Ascending aorta (tissue), 2 donors: ENCODE measurements around the gene SNTB2. TPM values are rescaled to one million over a fixed set of nuclear protein-coding genes. Genes with fewer than 3 reads are reported as not detected.
"Not testable (repeated sequence)": the region's sequence is repeated elsewhere in the genome, so short reads cannot be mapped to it uniquely, and the experiment has no call there.

Source experiments
- DNase-seq, 2 donors: peaks; one replicate each; pipeline ENCODE4 v3.0.0-alpha.2; 2019; ENCODE audit warnings: low spot score in 2 of 2
- H3K27ac ChIP-seq, 2 donors: fragments of 200-600 bp; sonication (generic); one replicate each; pipeline ENCODE4 v1.5.1; 2016 to 2017; ENCODE audit warnings: mild to moderate bottlenecking in 1 of 2
- H3K27me3 ChIP-seq: fragments of 200-600 bp; sonication (generic); one replicate; pipeline ENCODE4 v1.5.1; 2017
- H3K36me3 ChIP-seq, 2 donors: fragments of 200-600 bp; sonication (generic); one replicate each; pipeline ENCODE4 v1.5.1; 2016
- H3K4me1 ChIP-seq, 2 donors: fragments of 200-600 bp; sonication (generic); one replicate each; pipeline ENCODE4 v1.5.1; 2016 to 2017; ENCODE audit warnings: mild to moderate bottlenecking in 1 of 2
- H3K4me3 ChIP-seq, 2 donors: fragments of 200-600 bp; sonication (generic); one replicate each; pipeline ENCODE4 v1.5.1; 2016 to 2017; ENCODE audit warnings: mild to moderate bottlenecking in 1 of 2
- H3K9me3 ChIP-seq, 2 donors: fragments of 200-600 bp; sonication (generic); one replicate each; pipeline ENCODE4 v1.5.1; 2016
- intact Hi-C: fragments of 100-400 bp; cut with DNase I; formaldehyde crosslinking; loops from one replicate; pipeline ENCODE4 v1.15.1; 2023
- total RNA-seq: library from RNA; depleted of rRNA; stranded (reverse); fragments of >200 nt; gene quantifications from one replicate; pipeline ENCODE4 v1.1.0, GENCODE V29; 2016
- TF ChIP-seq, protein P1 (sequence below), 3 experiments: fragments of 200-600 bp in 2 of 3; fragments of 450-650 bp in 1 of 3; sonication (generic) in 2 of 3; IDR thresholded peaks; one replicate each; pipeline ENCODE4 v1.5.1; 2016 to 2019; ENCODE audit warnings: antibody characterized with exemption in 3 of 3, mild to moderate bottlenecking in 1 of 3, moderate library complexity in 1 of 3

SNTB2 gene
- total RNA-seq, 1 donor from 2014 or later = 19.7 TPM

DNA sequence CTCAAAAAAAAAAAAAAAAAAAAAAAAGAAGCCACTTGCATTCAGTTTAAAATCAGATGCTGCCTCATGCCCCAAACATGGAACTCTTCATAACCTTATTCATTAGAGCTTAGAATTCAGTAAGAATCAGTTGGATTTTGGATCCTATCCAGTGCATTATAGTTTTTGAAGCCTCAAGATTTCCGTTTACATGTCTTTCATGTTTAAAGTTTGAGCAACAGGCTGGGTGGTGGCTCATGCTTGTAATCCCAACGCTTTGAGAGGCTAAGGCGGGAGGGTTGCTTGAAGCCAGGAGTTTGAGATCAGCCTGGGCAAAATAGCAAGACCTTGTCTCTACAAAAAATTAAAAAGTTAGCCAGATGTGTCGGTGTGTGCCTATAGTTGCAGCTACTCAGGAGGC lies 55.0 kb downstream of the SNTB2 start:
- TF ChIP-seq, protein P1, sequence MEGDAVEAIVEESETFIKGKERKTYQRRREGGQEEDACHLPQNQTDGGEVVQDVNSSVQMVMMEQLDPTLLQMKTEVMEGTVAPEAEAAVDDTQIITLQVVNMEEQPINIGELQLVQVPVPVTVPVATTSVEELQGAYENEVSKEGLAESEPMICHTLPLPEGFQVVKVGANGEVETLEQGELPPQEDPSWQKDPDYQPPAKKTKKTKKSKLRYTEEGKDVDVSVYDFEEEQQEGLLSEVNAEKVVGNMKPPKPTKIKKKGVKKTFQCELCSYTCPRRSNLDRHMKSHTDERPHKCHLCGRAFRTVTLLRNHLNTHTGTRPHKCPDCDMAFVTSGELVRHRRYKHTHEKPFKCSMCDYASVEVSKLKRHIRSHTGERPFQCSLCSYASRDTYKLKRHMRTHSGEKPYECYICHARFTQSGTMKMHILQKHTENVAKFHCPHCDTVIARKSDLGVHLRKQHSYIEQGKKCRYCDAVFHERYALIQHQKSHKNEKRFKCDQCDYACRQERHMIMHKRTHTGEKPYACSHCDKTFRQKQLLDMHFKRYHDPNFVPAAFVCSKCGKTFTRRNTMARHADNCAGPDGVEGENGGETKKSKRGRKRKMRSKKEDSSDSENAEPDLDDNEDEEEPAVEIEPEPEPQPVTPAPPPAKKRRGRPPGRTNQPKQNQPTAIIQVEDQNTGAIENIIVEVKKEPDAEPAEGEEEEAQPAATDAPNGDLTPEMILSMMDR (IDR thresholded peaks at IDR 0.05) = no peak
- no peak for DNase-seq
- intact Hi-C loops = no loop called here
- Histone ChIP-seq H3K4me1 (peaks cover 0 to 3% of the 10 kb centered on the region in 2 donors), H3K27me3 (no peaks in the 10 kb centered on the region), H3K27ac (no peak overlapping the region), H3K9me3 (no peaks in the 10 kb centered on the region), H3K36me3 (peaks cover 0 to 10% of the 10 kb centered on the region in 2 donors), H3K4me3 (no peak overlapping the region)

DNA sequence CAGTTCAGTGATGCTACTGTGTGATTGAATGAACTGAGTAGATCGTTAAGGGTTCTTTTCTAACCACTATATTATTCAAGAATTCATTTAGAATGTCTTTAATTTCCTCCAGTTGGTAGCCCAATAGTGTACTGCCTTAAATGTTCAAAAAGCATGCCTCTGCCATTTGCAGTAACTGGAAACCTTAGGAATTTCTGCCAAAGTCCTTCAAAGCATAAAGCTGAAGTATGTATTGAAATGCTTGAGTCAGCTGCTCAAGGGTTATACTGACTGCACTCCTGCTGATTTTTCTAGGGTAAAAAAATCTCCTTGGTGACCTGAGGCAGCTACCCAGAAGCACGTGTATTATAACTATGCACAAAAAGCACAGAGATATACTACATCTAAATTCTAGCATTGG lies 56.5 kb downstream of the SNTB2 start:
- no peak overlapping the region for H3K27ac ChIP-seq
- peaks cover 3 to 25% of the 10 kb centered on the region in 2 donors for H3K36me3 ChIP-seq
- no peaks in the 10 kb centered on the region for H3K4me1 ChIP-seq
- DNase-seq = no peak
- no peaks in the 10 kb centered on the region for H3K9me3 ChIP-seq
- H3K4me3 ChIP-seq = no peak overlapping the region
- no peaks in the 10 kb centered on the region for H3K27me3 ChIP-seq
- intact Hi-C loops = no loop called here
- TF ChIP-seq, protein P1 (IDR thresholded peaks at IDR 0.05) = no peak

DNA sequence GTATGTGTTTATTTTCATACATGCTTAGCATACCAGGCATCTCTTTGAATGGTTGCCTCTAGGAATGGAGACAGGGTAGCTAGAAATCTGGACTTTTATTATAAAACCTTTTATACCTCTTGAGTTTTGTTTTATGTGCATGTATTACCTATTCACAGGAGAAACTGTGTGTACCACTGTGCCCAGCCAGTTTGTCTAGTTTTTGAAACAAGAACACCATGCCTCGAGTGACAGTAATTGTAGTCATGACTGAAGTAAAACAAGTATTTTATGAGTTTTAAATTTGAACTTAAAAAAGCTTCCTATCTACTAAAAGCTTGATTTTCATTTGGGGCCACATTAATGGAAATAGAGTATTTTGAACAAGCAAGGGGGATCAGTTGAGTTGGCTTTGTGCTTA lies 57.4 kb downstream of the SNTB2 start:
- TF ChIP-seq, protein P1 (IDR thresholded peaks at IDR 0.05) = no peak
- H3K4me3 ChIP-seq = no peak overlapping the region
- H3K4me1 ChIP-seq = no peaks in the 10 kb centered on the region
- no peaks in the 10 kb centered on the region for H3K9me3 ChIP-seq
- DNase-seq = no peak
- H3K27ac ChIP-seq = no peak overlapping the region
- intact Hi-C loops = no loop called here
- no peaks in the 10 kb centered on the region for H3K27me3 ChIP-seq
- H3K36me3 ChIP-seq = peaks cover 3 to 27% of the 10 kb centered on the region in 2 donors

DNA sequence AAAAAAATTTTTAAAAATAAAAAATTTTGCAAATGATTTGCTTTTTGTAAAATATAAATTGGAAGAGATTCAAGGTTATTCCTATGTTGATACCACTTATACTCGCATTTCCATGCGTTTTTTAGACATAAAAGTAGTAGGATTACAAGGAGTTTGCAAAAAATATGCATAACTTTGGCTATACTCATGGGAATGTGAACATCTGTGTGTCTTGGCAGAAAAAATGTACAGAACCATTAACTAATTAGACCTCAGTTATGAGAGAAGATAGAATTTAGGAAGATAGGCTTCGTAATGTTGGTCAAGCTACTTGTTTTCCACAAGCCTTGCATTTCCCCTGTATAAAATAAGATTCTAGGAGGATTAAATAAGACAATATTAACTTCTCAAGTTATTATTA lies 63.1 kb downstream of the SNTB2 start:
- Histone ChIP-seq H3K4me3 (no peak overlapping the region), H3K4me1 (no peaks in the 10 kb centered on the region), H3K9me3 (no peaks in the 10 kb centered on the region), H3K27me3 (no peaks in the 10 kb centered on the region), H3K36me3 (peaks cover 3 to 25% of the 10 kb centered on the region in 2 donors), H3K27ac (no peak overlapping the region)
- intact Hi-C loops = no loop called here
- TF ChIP-seq, protein P1 (IDR thresholded peaks at IDR 0.05) = no peak
- no peak for DNase-seq

DNA sequence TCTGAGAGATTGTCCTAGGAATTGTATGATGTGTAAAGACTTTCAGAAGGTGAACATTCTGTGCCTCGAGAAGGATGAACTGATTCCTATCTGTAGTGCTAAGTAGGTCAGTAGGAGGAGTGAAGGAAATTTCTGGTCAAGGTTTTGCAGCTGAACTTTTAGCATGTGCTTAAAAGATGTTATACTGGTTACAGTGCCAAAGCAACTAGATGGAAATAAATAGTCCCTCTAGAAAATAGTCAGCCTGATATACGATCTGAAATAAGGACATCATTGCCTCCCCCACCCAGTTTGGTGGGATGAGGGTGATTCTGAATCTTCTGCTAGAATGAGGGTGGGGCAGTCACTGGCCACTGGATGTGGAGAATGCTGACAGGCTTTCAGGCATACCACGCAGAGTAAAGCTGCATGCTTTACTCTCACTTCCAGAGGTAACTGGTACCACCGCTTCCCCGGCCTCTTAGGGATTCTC lies 66.9 kb downstream of the SNTB2 start:
- intact Hi-C loops = no loop called here
- TF ChIP-seq, protein P1 (IDR thresholded peaks at IDR 0.05) = no peak
- no peak for DNase-seq
- H3K4me1 ChIP-seq = no peaks in the 10 kb centered on the region
- H3K9me3 ChIP-seq = no peaks in the 10 kb centered on the region
- no peaks in the 10 kb centered on the region for H3K27me3 ChIP-seq
- no peak overlapping the region for H3K27ac ChIP-seq
- H3K36me3 ChIP-seq = no peaks in the 10 kb centered on the region
- no peak overlapping the region for H3K4me3 ChIP-seq

DNA sequence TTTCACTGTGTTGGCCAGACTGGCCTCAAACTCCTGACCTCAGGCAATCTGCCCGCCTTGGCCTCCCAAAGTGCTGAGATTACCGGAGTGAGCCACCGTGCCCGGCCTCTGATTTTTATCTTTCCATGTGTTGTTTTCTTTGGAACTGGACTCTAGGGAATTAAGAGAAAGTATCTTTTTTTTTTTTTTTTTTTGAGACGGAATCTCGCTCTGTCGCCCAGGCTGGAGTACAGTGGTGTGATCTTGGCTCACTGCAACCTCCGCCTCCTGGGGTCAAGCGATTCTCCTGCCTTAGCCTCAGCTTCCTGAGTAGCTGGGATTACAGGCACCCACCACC lies 72.4 kb downstream of the SNTB2 start:
- H3K27ac ChIP-seq, H3K4me3 ChIP-seq, H3K27me3 ChIP-seq, DNase-seq, H3K4me1 ChIP-seq, H3K9me3 ChIP-seq, intact Hi-C loops: not testable (repeated sequence)
- peaks cover 3 to 19% of the 10 kb centered on the region in 2 donors for H3K36me3 ChIP-seq
